ENCODE data around the gene MIPOL1.

- no peak for TF ChIP-seq CTCF (IDR thresholded peaks at IDR 0.05)
- TF ChIP-seq EZH2 (IDR thresholded peaks at IDR 0.05), result no peak
These were observed 369.2 kb downstream of the MIPOL1 start for GRCh38 chr14:37566811-37567371.
